Erythroblast (primary cell): ENCODE measurements around the gene RBM45.

ENCODE experiments used
- GATA1 ChIP-seq: IDR thresholded peaks from 2 replicates; pipeline ENCODE4 v1.6.1; 2011; ENCODE audit warnings: low read depth, mild to moderate bottlenecking, control low read depth, low read length, moderate library complexity
- POLR2A ChIP-seq: IDR thresholded peaks from 2 replicates; pipeline ENCODE4 v1.6.1; 2011; ENCODE audit warnings: mild to moderate bottlenecking, low read length

- TF ChIP-seq POLR2A (no peak), GATA1 (no peak)
These were observed 13.6 kb downstream of the RBM45 start for GRCh38 chr2:178125862-178126261.
